ENCODE data around the gene ACTL6B. TPM values are rescaled to one million over a fixed set of nuclear protein-coding genes. Genes with fewer than 3 reads are reported as not detected.

Gene ACTL6B
- total RNA-seq, 2 donors from 2014 or later = not detected

- Mint-ChIP-seq H3K36me3 (peaks cover 0 to 5% of the 10 kb centered on the region in 2 donors), H3K27ac (peak overlapping the region in 1 of 2 donors; percentile 41), H3K9me3 (no peaks in the 10 kb centered on the region)
- no peak for ATAC-seq
- no peak for DNase-seq (ENCODE audit: low spot score in 2 of 2)
Observed at GRCh38 chr7:100686201-100686821, 30.1 kb upstream of the ACTL6B start.

GRCh38 chr7:100685631-100686145 is 29.4 kb upstream of the ACTL6B start:
- no peak for DNase-seq (ENCODE audit: low spot score in 2 of 2)
- H3K9me3 Mint-ChIP-seq = no peaks in the 10 kb centered on the region
- peak overlapping the region in 1 of 2 donors; percentile 41 for H3K27ac Mint-ChIP-seq
- peaks cover 0 to 5% of the 10 kb centered on the region in 2 donors for H3K36me3 Mint-ChIP-seq
- no peak for ATAC-seq

- DNase-seq (ENCODE audit: low spot score in 2 of 2) (no peak), ATAC-seq (no peak)
- H3K27ac Mint-ChIP-seq = peak overlapping the region in 1 of 2 donors; percentile 41
- H3K36me3 Mint-ChIP-seq = peaks cover 0 to 5% of the 10 kb centered on the region in 2 donors
- H3K9me3 Mint-ChIP-seq = no peaks in the 10 kb centered on the region
Observed at GRCh38 chr7:100685049-100685605, 28.9 kb upstream of the ACTL6B start.

GRCh38 chr7:100684534-100685042 is 28.3 kb upstream of the ACTL6B start:
- H3K9me3 Mint-ChIP-seq = no peaks in the 10 kb centered on the region
- H3K36me3 Mint-ChIP-seq = peaks cover 0 to 5% of the 10 kb centered on the region in 2 donors
- no peak for ATAC-seq
- no peak for DNase-seq (ENCODE audit: low spot score in 2 of 2)
- H3K27ac Mint-ChIP-seq = no peak overlapping the region

- Mint-ChIP-seq H3K36me3 (peaks cover 0 to 5% of the 10 kb centered on the region in 2 donors), H3K27ac (no peak overlapping the region), H3K9me3 (no peaks in the 10 kb centered on the region)
- no peak for DNase-seq (ENCODE audit: low spot score in 2 of 2)
- ATAC-seq = no peak
Observed at GRCh38 chr7:100683659-100684533, 27.6 kb upstream of the ACTL6B start.

GRCh38 chr7:100682991-100683658 is 26.9 kb upstream of the ACTL6B start:
- Mint-ChIP-seq H3K9me3 (no peaks in the 10 kb centered on the region), H3K27ac (peak overlapping the region in 1 of 2 donors; percentile 45), H3K36me3 (peaks cover 0 to 5% of the 10 kb centered on the region in 2 donors)
- DNase-seq (ENCODE audit: low spot score in 2 of 2) (no peak), ATAC-seq (peak in 1 of 2 donors; percentile 2)

- Mint-ChIP-seq H3K27ac (peak overlapping the region in 1 of 2 donors; percentile 41), H3K9me3 (no peaks in the 10 kb centered on the region), H3K36me3 (peaks cover 0 to 5% of the 10 kb centered on the region in 2 donors)
- ATAC-seq (peak in 1 of 2 donors; percentile 12), DNase-seq (ENCODE audit: low spot score in 2 of 2) (no peak)
Observed at GRCh38 chr7:100682228-100682741, 26.0 kb upstream of the ACTL6B start.

- ATAC-seq (no peak), DNase-seq (ENCODE audit: low spot score in 2 of 2) (no peak)
- Mint-ChIP-seq H3K36me3 (peaks cover 3 to 8% of the 10 kb centered on the region in 2 donors), H3K27ac (peak overlapping the region; percentile 41 to 86), H3K9me3 (no peaks in the 10 kb centered on the region)
Observed at GRCh38 chr7:100681491-100682227, 25.4 kb upstream of the ACTL6B start.

- H3K9me3 Mint-ChIP-seq = no peaks in the 10 kb centered on the region
- DNase-seq (ENCODE audit: low spot score in 2 of 2) = no peak
- ATAC-seq = no peak
- H3K36me3 Mint-ChIP-seq = peaks cover 7 to 12% of the 10 kb centered on the region in 2 donors
- H3K27ac Mint-ChIP-seq = peak overlapping the region; percentile 71 to 86
Observed at GRCh38 chr7:100680576-100681271, 24.5 kb upstream of the ACTL6B start.

- ATAC-seq = no peak
Observed at GRCh38 chr7:100679927-100680575, 23.8 kb upstream of the ACTL6B start.

GRCh38 chr7:100679129-100679926 is 23.1 kb upstream of the ACTL6B start:
- ATAC-seq = no peak
- Mint-ChIP-seq H3K36me3 (peaks cover 13 to 17% of the 10 kb centered on the region in 2 donors), H3K9me3 (no peaks in the 10 kb centered on the region), H3K27ac (peak overlapping the region; percentile 68 to 71)
- no peak for DNase-seq (ENCODE audit: low spot score in 2 of 2)

More at GRCh38 chr7:100679927-100680575, 23.8 kb upstream of the ACTL6B start:
- no peak for DNase-seq (ENCODE audit: low spot score in 2 of 2)
- H3K27ac Mint-ChIP-seq = peak overlapping the region; percentile 23 to 71
- H3K36me3 Mint-ChIP-seq = peaks cover 7 to 12% of the 10 kb centered on the region in 2 donors
- no peaks in the 10 kb centered on the region for H3K9me3 Mint-ChIP-seq

GRCh38 chr7:100678291-100678984 is 22.2 kb upstream of the ACTL6B start:
- H3K36me3 Mint-ChIP-seq = peaks cover 15 to 21% of the 10 kb centered on the region in 2 donors
- peak overlapping the region; percentile 44 to 70 for H3K27ac Mint-ChIP-seq
- no peak for DNase-seq (ENCODE audit: low spot score in 2 of 2)

More at GRCh38 chr7:100678291-100678984, 22.2 kb upstream of the ACTL6B start:
- no peaks in the 10 kb centered on the region for H3K9me3 Mint-ChIP-seq
- ATAC-seq = no peak

Data from activated naive CD4-positive, alpha-beta T cell treated with anti-CD3 and anti-CD28 coated beads, Interleukin-2, amount 50 U/mL, for 72 hours (primary cell).